Fibroblast of lung (primary cell): ENCODE data around the gene PRR16. TPM values are rescaled to one million over a fixed set of nuclear protein-coding genes. Genes with fewer than 3 reads are reported as not detected.

Experiments used
- DNase-seq, 2 donors: peaks; one replicate each; pipeline versions ENCODE4 v3.0.0 to v3.0.0-alpha.2; 2010; ENCODE audit warnings: low read depth in 2 of 2
- H2AFZ ChIP-seq: 2 replicates; pipeline ENCODE4 v1.5.1; 2012; ENCODE audit warnings: low read length, control low read depth, inconsistent platforms
- H3K27ac ChIP-seq: 2 replicates; pipeline ENCODE4 v1.5.1; 2011; ENCODE audit warnings: low read length, control low read depth; ENCODE audit not compliant: insufficient read depth
- H3K27me3 ChIP-seq: 2 replicates; pipeline ENCODE4 v1.5.1; 2011; ENCODE audit warnings: mild to moderate bottlenecking, low read length; ENCODE audit not compliant: control insufficient read depth, insufficient read depth
- H3K36me3 ChIP-seq: 2 replicates; pipeline ENCODE4 v1.5.1; 2011; ENCODE audit warnings: low read length; ENCODE audit not compliant: control insufficient read depth, insufficient read depth
- H3K4me1 ChIP-seq: 2 replicates; pipeline ENCODE4 v1.5.1; 2011; ENCODE audit warnings: low read length; ENCODE audit not compliant: control insufficient read depth, insufficient read depth; ENCODE audit errors: extremely low read depth
- H3K4me2 ChIP-seq: 2 replicates; pipeline ENCODE4 v1.5.1; 2011; ENCODE audit warnings: low read length, control low read depth; ENCODE audit not compliant: insufficient read depth; ENCODE audit errors: extremely low read depth
- H3K4me3 ChIP-seq, 4 experiments: fragments of 200-600 bp in 1 of 4; sonication (generic) in 1 of 4; replicated peaks in 1 of 4; 2 replicates each; pipeline ENCODE4 v1.5.1; 2011 to 2016; ENCODE audit warnings: low read length in 4 of 4, low read depth in 3 of 4, mild to moderate bottlenecking in 3 of 4, control low read depth in 2 of 4, inconsistent platforms in 1 of 4, mixed read lengths in 1 of 4; ENCODE audit not compliant: insufficient read depth in 1 of 4; ENCODE audit errors: control extremely low read depth in 1 of 4
- H3K79me2 ChIP-seq: 2 replicates; pipeline ENCODE4 v1.5.1; 2012; ENCODE audit warnings: mild to moderate bottlenecking, low read length, inconsistent platforms; ENCODE audit not compliant: control insufficient read depth, insufficient read depth
- H3K9ac ChIP-seq: 2 replicates; pipeline ENCODE4 v1.5.1; 2011; ENCODE audit warnings: mild to moderate bottlenecking, low read length, control low read depth; ENCODE audit not compliant: insufficient read depth
- H3K9me3 ChIP-seq: 2 replicates; pipeline ENCODE4 v1.5.1; 2012; ENCODE audit warnings: low read depth, low read length; ENCODE audit not compliant: control insufficient read depth, insufficient read depth
- H4K20me1 ChIP-seq: 2 replicates; pipeline ENCODE4 v1.5.1; 2011; ENCODE audit warnings: low read length; ENCODE audit not compliant: control insufficient read depth, insufficient read depth; ENCODE audit errors: extremely low read depth
- CTCF ChIP-seq, 2 donors: IDR thresholded peaks in 1 of 2; conservative IDR thresholded peaks in 1 of 2; 1 replicate in 1 of 2; 2 replicates in 1 of 2; pipeline ENCODE4 v1.5.1; 2011 to 2012; ENCODE audit warnings: low read length in 2 of 2, control low read depth in 1 of 2, inconsistent platforms in 1 of 2, low read depth in 1 of 2, mild to moderate bottlenecking in 1 of 2
- EZH2 ChIP-seq: IDR thresholded peaks from 2 replicates; pipeline ENCODE4 v1.5.1; 2012; ENCODE audit warnings: low read length, control low read depth, mild to moderate bottlenecking; ENCODE audit errors: missing control alignments
- polyA plus RNA-seq, 2 donors: library from polyadenylated mRNA; depleted of rRNA in 1 of 2; stranded (reverse) in 1 of 2; unstranded in 1 of 2; fragments of >200 nt; gene quantifications; 2 replicates each; pipeline ENCODE4 v1.2.1, GENCODE V29; 2011 to 2012; ENCODE audit warnings: missing spikeins in 1 of 2
- total RNA-seq: library from RNA; depleted of rRNA; stranded (reverse); fragments of >200 nt; gene quantifications from 2 replicates; pipeline ENCODE4 v1.2.1, GENCODE V29; 2014

Gene PRR16
- total and polyA plus RNA-seq, 2 donors (not counting 1 experiment from before 2014, with no cell fraction given), result 7.3 to 44.6 TPM

- Histone ChIP-seq H3K9me3 (no peaks in the 10 kb centered on the region), H3K27ac (no peak overlapping the region), H3K79me2 (peaks cover 32% of the 10 kb centered on the region), H3K36me3 (no peaks in the 10 kb centered on the region), H4K20me1 (no peaks in the 10 kb centered on the region), H3K4me1 (peaks cover 5% of the 10 kb centered on the region), H2AFZ (peak overlapping the region; percentile 47), H3K4me3 (peak overlapping the region in 1 of 4 experiments; percentile 68), H3K27me3 (no peaks in the 10 kb centered on the region), H3K9ac (no peak overlapping the region), H3K4me2 (peak overlapping the region; percentile 95)
- TF ChIP-seq CTCF (conservative IDR thresholded peaks at IDR 0.05 in 1 of 2, IDR thresholded peaks at IDR 0.05 in 1 of 2; ENCODE audit: low read depth in 1 of 2, low read length in 2 of 2), result no peak
- no peak for TF ChIP-seq EZH2
- peak in 1 of 2 donors; percentile 34 for DNase-seq
These were observed 957 bp upstream of the PRR16 start for GRCh38 chr5:120463006-120463680.

- no peak for TF ChIP-seq CTCF (conservative IDR thresholded peaks at IDR 0.05 in 1 of 2, IDR thresholded peaks at IDR 0.05 in 1 of 2; ENCODE audit: low read depth in 1 of 2, low read length in 2 of 2)
- DNase-seq, result peak; percentile 65 to 83
These were observed 731 bp downstream of the PRR16 start for GRCh38 chr5:120464627-120465435.

GRCh38 chr5:120465436-120465961 lies 1.4 kb downstream of the PRR16 start:
- Histone ChIP-seq H3K4me3 (peak overlapping the region; percentile 74 to 98 (median 90)), H3K4me2 (peak overlapping the region; percentile 94), H4K20me1 (no peaks in the 10 kb centered on the region), H2AFZ (peak overlapping the region; percentile 87), H3K27me3 (no peaks in the 10 kb centered on the region), H3K36me3 (no peaks in the 10 kb centered on the region), H3K4me1 (peaks cover 5% of the 10 kb centered on the region), H3K9me3 (no peaks in the 10 kb centered on the region), H3K27ac (peak overlapping the region; percentile 69), H3K9ac (peak overlapping the region; percentile 48), H3K79me2 (peaks cover 50% of the 10 kb centered on the region)
- no peak for TF ChIP-seq EZH2
- peak in 1 of 2 donors; percentile 1 for TF ChIP-seq CTCF (conservative IDR thresholded peaks at IDR 0.05 in 1 of 2, IDR thresholded peaks at IDR 0.05 in 1 of 2; ENCODE audit: low read depth in 1 of 2, low read length in 2 of 2)
- peak; percentile 64 to 80 for DNase-seq

More at GRCh38 chr5:120464627-120465435, 731 bp downstream of the PRR16 start:
- Histone ChIP-seq H3K36me3 (no peaks in the 10 kb centered on the region), H3K9ac (peak overlapping the region; percentile 48), H3K4me3 (peak overlapping the region; percentile 74 to 98 (median 90)), H3K4me1 (peaks cover 5% of the 10 kb centered on the region), H3K27ac (peak overlapping the region; percentile 69), H4K20me1 (no peaks in the 10 kb centered on the region), H3K79me2 (peaks cover 47% of the 10 kb centered on the region), H2AFZ (peak overlapping the region; percentile 87), H3K27me3 (no peaks in the 10 kb centered on the region), H3K9me3 (no peaks in the 10 kb centered on the region), H3K4me2 (peak overlapping the region; percentile 85)
